Neural progenitor cell (in vitro differentiated cells): ENCODE results near the gene JADE2. TPM values are rescaled to one million over a fixed set of nuclear protein-coding genes. Genes with fewer than 3 reads are reported as not detected.
A peak's percentile ranks its signal among the peaks of the same experiment; 100 is the strongest.

Experiments
- DNase-seq: peaks from one replicate; pipeline ENCODE4 v3.0.0-alpha.2; 2016; ENCODE audit warnings: low spot score
- H2AFZ ChIP-seq: fragments of 200-600 bp; sonication (generic); replicated peaks from 2 replicates; pipeline ENCODE4 v1.6.1; 2016; ENCODE audit warnings: antibody characterized with exemption
- H3F3A ChIP-seq: fragments of 200-600 bp; sonication (generic); 2 replicates; pipeline ENCODE4 v1.6.1; 2016; ENCODE audit warnings: antibody characterized with exemption, low read depth
- H3K27ac ChIP-seq: fragments of 200-600 bp; sonication (generic); 2 replicates; pipeline ENCODE4 v1.5.1; 2016; ENCODE audit warnings: mild to moderate bottlenecking
- H3K27me3 ChIP-seq: fragments of 200-600 bp; sonication (generic); 2 replicates; pipeline ENCODE4 v1.6.1; 2016; ENCODE audit warnings: mild to moderate bottlenecking, moderate library complexity
- H3K36me3 ChIP-seq: fragments of 200-600 bp; sonication (generic); 2 replicates; pipeline ENCODE4 v1.5.1; 2016
- H3K4me1 ChIP-seq: fragments of 200-600 bp; sonication (generic); 2 replicates; pipeline ENCODE4 v1.6.1; 2016; ENCODE audit warnings: mixed run types
- H3K4me2 ChIP-seq: fragments of 200-600 bp; sonication (generic); 2 replicates; pipeline ENCODE4 v1.6.1; 2016
- H3K4me3 ChIP-seq: fragments of 200-600 bp; sonication (generic); 2 replicates; pipeline ENCODE4 v1.5.1; 2016
- H3K79me2 ChIP-seq: fragments of 200-600 bp; sonication (generic); 2 replicates; pipeline ENCODE4 v1.6.1; 2016; ENCODE audit warnings: low read depth
- H3K9ac ChIP-seq: fragments of 200-600 bp; sonication (generic); 2 replicates; pipeline ENCODE4 v1.6.1; 2016
- H3K9me3 ChIP-seq: fragments of 200-600 bp; sonication (generic); 2 replicates; pipeline ENCODE4 v1.5.1; 2016; ENCODE audit warnings: low read depth
- H4K20me1 ChIP-seq: fragments of 200-600 bp; sonication (generic); 2 replicates; pipeline ENCODE4 v1.6.1; 2016; ENCODE audit warnings: low read depth
- H3K27ac Mint-ChIP-seq: 3 replicates; pipeline ENCODE4 v1.8.0; 2021; ENCODE audit warnings: mixed read lengths
- H3K27me3 Mint-ChIP-seq: 2 replicates; pipeline ENCODE4 v1.8.0; 2022; ENCODE audit warnings: low read depth, mild to moderate bottlenecking, inconsistent platforms, moderate library complexity, mixed read lengths; ENCODE audit not compliant: insufficient read depth
- H3K36me3 Mint-ChIP-seq: 3 replicates; pipeline ENCODE4 v1.8.0; 2021; ENCODE audit warnings: mixed read lengths
- H3K4me1 Mint-ChIP-seq: 3 replicates; pipeline ENCODE4 v1.8.0; 2021; ENCODE audit warnings: mixed read lengths
- H3K4me3 Mint-ChIP-seq: 3 replicates; pipeline ENCODE4 v1.8.0; 2021; ENCODE audit warnings: mild to moderate bottlenecking, moderate library complexity, mixed read lengths
- H3K9me3 Mint-ChIP-seq: 3 replicates; pipeline ENCODE4 v1.8.0; 2020; ENCODE audit warnings: mixed read lengths
- CTCF ChIP-seq: fragments of 200-600 bp; sonication (generic); IDR thresholded peaks from 2 replicates; pipeline ENCODE4 v1.5.1; 2017; ENCODE audit warnings: antibody characterized with exemption, mild to moderate bottlenecking
- EZH2 ChIP-seq: fragments of 200-600 bp; sonication (generic); IDR thresholded peaks from 2 replicates; pipeline ENCODE4 v1.6.1; 2017; ENCODE audit warnings: antibody characterized with exemption, mild to moderate bottlenecking, moderate library complexity
- EZH2phosphoT487 ChIP-seq: fragments of 200-600 bp; sonication (generic); IDR thresholded peaks from 2 replicates; pipeline ENCODE4 v1.6.1; 2017; ENCODE audit warnings: antibody characterized with exemption
- total RNA-seq: library from RNA; depleted of rRNA; stranded (reverse); fragments of >200 nt; gene quantifications from 2 replicates; pipeline ENCODE4 v1.2.3, GENCODE V29; 2015; ENCODE audit warnings: low replicate concordance

JADE2 gene
- total RNA-seq, 1 donor from 2014 or later = 1.7 TPM

- Histone ChIP-seq H3F3A (peaks cover 43% of the 10 kb centered on the region), H3K4me3 (no peak overlapping the region), H2AFZ (no peak overlapping the region), H3K4me1 (peaks cover 44% of the 10 kb centered on the region), H3K9me3 (no peaks in the 10 kb centered on the region), H4K20me1 (no peaks in the 10 kb centered on the region), H3K36me3 (no peaks in the 10 kb centered on the region), H3K4me2 (no peak overlapping the region), H3K79me2 (peaks cover 40% of the 10 kb centered on the region), H3K27ac (no peak overlapping the region), H3K9ac (no peak overlapping the region), H3K27me3 (peaks cover 16% of the 10 kb centered on the region)
- DNase-seq = no peak
- Mint-ChIP-seq H3K4me1 (peaks cover 27% of the 10 kb centered on the region), H3K27me3 (peaks cover 16% of the 10 kb centered on the region), H3K4me3 (no peak overlapping the region), H3K27ac (no peak overlapping the region), H3K36me3 (no peaks in the 10 kb centered on the region), H3K9me3 (no peaks in the 10 kb centered on the region)
- TF ChIP-seq EZH2phosphoT487 (no peak), EZH2 (no peak)
Measured at GRCh38 chr5:134529460-134529859, 4.0 kb downstream of the JADE2 start.

GRCh38 chr5:134530301-134531077, 5.0 kb downstream of the JADE2 start:
- Mint-ChIP-seq H3K4me3 (no peak overlapping the region), H3K4me1 (peaks cover 25% of the 10 kb centered on the region)
- H3K79me2 ChIP-seq = peaks cover 40% of the 10 kb centered on the region

GRCh38 chr5:134533115-134533815, 7.8 kb downstream of the JADE2 start:
- TF ChIP-seq CTCF = no peak
- no peak for TF ChIP-seq EZH2phosphoT487
- TF ChIP-seq EZH2 = no peak
- no peaks in the 10 kb centered on the region for H3K27me3 ChIP-seq

More at GRCh38 chr5:134530301-134531077, 5.0 kb downstream of the JADE2 start:
- Histone ChIP-seq H4K20me1 (no peaks in the 10 kb centered on the region), H3K36me3 (no peaks in the 10 kb centered on the region), H2AFZ (no peak overlapping the region), H3K4me2 (peak overlapping the region; percentile 32), H3K4me1 (peaks cover 47% of the 10 kb centered on the region), H3K9ac (no peak overlapping the region), H3K27ac (no peak overlapping the region), H3K9me3 (no peaks in the 10 kb centered on the region), H3K27me3 (peaks cover 6% of the 10 kb centered on the region), H3F3A (peaks cover 37% of the 10 kb centered on the region), H3K4me3 (no peak overlapping the region)
- Mint-ChIP-seq H3K27ac (no peak overlapping the region), H3K9me3 (no peaks in the 10 kb centered on the region), H3K36me3 (no peaks in the 10 kb centered on the region), H3K27me3 (peaks cover 10% of the 10 kb centered on the region)
- TF ChIP-seq CTCF = no peak
- no peak for TF ChIP-seq EZH2
- TF ChIP-seq EZH2phosphoT487 = no peak
- DNase-seq = no peak

More at GRCh38 chr5:134533115-134533815, 7.8 kb downstream of the JADE2 start:
- Histone ChIP-seq H2AFZ (no peak overlapping the region), H3K4me3 (no peak overlapping the region), H3F3A (peaks cover 20% of the 10 kb centered on the region), H3K9me3 (no peaks in the 10 kb centered on the region), H3K4me2 (no peak overlapping the region), H4K20me1 (no peaks in the 10 kb centered on the region), H3K36me3 (no peaks in the 10 kb centered on the region), H3K27ac (no peak overlapping the region), H3K9ac (no peak overlapping the region), H3K4me1 (peaks cover 43% of the 10 kb centered on the region), H3K79me2 (peaks cover 40% of the 10 kb centered on the region)
- DNase-seq = no peak
- H3K4me3 Mint-ChIP-seq = peak overlapping the region; percentile 24
- H3K36me3 Mint-ChIP-seq = no peaks in the 10 kb centered on the region
- H3K27ac Mint-ChIP-seq = no peak overlapping the region
- peaks cover 12% of the 10 kb centered on the region for H3K27me3 Mint-ChIP-seq
- H3K9me3 Mint-ChIP-seq = no peaks in the 10 kb centered on the region
- peaks cover 16% of the 10 kb centered on the region for H3K4me1 Mint-ChIP-seq
